Activated CD8-positive, alpha-beta memory T cell treated with anti-CD3 and anti-CD28 coated beads for 48 hours (primary cell): ENCODE measurements around the gene RPS14.

ENCODE experiments used
- DNase-seq, 3 experiments: peaks; one replicate each; pipeline ENCODE4 v3.0.0-alpha.2; 2020; ENCODE audit warnings: low read depth in 2 of 3, low spot score in 2 of 3

The RPS14 gene

GRCh38 chr5:150401376-150402228 lies 47.9 kb downstream of the RPS14 start:
- DNase-seq = no peak

- DNase-seq = no peak
These were observed 48.5 kb downstream of the RPS14 start for GRCh38 chr5:150401076-150401375.

GRCh38 chr5:150400316-150401075 lies 49.0 kb downstream of the RPS14 start:
- no peak for DNase-seq

GRCh38 chr5:150399524-150400211 lies 49.9 kb downstream of the RPS14 start:
- DNase-seq = no peak

GRCh38 chr5:150398722-150399523 lies 50.6 kb downstream of the RPS14 start:
- no peak for DNase-seq

- no peak for DNase-seq
These were observed 51.5 kb downstream of the RPS14 start for GRCh38 chr5:150397782-150398721.

GRCh38 chr5:150397146-150397781 lies 52.3 kb downstream of the RPS14 start:
- no peak for DNase-seq

- DNase-seq = no peak
These were observed 53.3 kb downstream of the RPS14 start for GRCh38 chr5:150396267-150396666.

GRCh38 chr5:150395688-150395975 lies 53.9 kb downstream of the RPS14 start:
- DNase-seq = no peak

- no peak for DNase-seq
These were observed 54.4 kb downstream of the RPS14 start for GRCh38 chr5:150394912-150395687.

- DNase-seq = no peak
These were observed 55.4 kb downstream of the RPS14 start for GRCh38 chr5:150394131-150394530.

GRCh38 chr5:150393096-150393645 lies 56.4 kb downstream of the RPS14 start:
- no peak for DNase-seq

GRCh38 chr5:150392680-150393079 lies 56.9 kb downstream of the RPS14 start:
- DNase-seq = no peak
